GM12878 (cell line): ENCODE results near the gene MS4A6E. TPM values are rescaled to one million over a fixed set of nuclear protein-coding genes. Genes with fewer than 3 reads are reported as not detected.

Source experiments
- ATAC-seq: fragments of 200-7000 bp; cut with Tn5 transposase; 3 replicates; pipeline ENCODE4 v1.9.1; 2020; ENCODE audit warnings: mild to moderate bottlenecking, moderate library complexity
- BruUV-seq: library from RNA; stranded (reverse); fragments of 400-500 nt; replicated peaks from 2 replicates; lab custom pipeline; 2021; lab: Mats Ljungman, UMichigan
- CTCF ChIA-PET: fragments of 300-600 bp; sonication (Branson Sonifier 250); formaldehyde crosslinking; extraction: SDS; loops from one replicate; lab custom pipeline; 2021; ENCODE audit warnings: inconsistent platforms; lab: Yijun Ruan, JAX
- POLR2A ChIA-PET: fragments of 350-600 bp; formaldehyde crosslinking; extraction: SDS; loops from one replicate; lab custom pipeline; 2021; ENCODE audit warnings: inconsistent platforms; lab: Charles Lee
- RAD21 ChIA-PET: fragments of 300-600 bp; sonication (Branson Sonifier 250); formaldehyde crosslinking; loops from one replicate; lab custom pipeline; 2023; ENCODE audit warnings: antibody characterized with exemption; ENCODE audit not compliant: unreplicated experiment; lab: Charles Lee
- SMC1A ChIA-PET: fragments of 300-600 bp; sonication (Branson Sonifier 250); formaldehyde crosslinking; loops from one replicate; lab custom pipeline; 2023; ENCODE audit not compliant: unreplicated experiment, uncharacterized antibody; lab: Charles Lee
- DNase-seq: peaks from one replicate; pipeline ENCODE4 v3.0.0-alpha.2; 2011; ENCODE audit warnings: low read depth, low spot score
- FAIRE-seq: peaks from 3 replicates; lab custom pipeline; 2011; peaks lifted over from hg19 to GRCh38; lab: Jason Lieb, UNC
- H2AFZ ChIP-seq: 2 replicates; pipeline ENCODE4 v1.6.0; 2011; ENCODE audit warnings: low read depth, low read length, control low read depth; ENCODE audit not compliant: control insufficient read depth
- H3K27ac ChIP-seq: 2 replicates; pipeline ENCODE4 v1.5.1; 2011; ENCODE audit warnings: control low read depth; ENCODE audit not compliant: control insufficient read depth, insufficient read depth
- H3K27me3 ChIP-seq, 2 experiments: replicated peaks in 1 of 2; 2 replicates each; pipeline versions ENCODE4 v1.6.0 to v1.6.1; 2011; ENCODE audit warnings: low read length in 1 of 2; ENCODE audit not compliant: control insufficient read depth in 2 of 2, insufficient read depth in 2 of 2
- H3K36me3 ChIP-seq, 2 experiments: 2 replicates each; pipeline ENCODE4 v1.5.1; 2011; ENCODE audit warnings: low read length in 1 of 2; ENCODE audit not compliant: control insufficient read depth in 2 of 2, insufficient read depth in 2 of 2
- H3K4me1 ChIP-seq: 2 replicates; pipeline ENCODE4 v1.6.1; 2011; ENCODE audit warnings: mild to moderate bottlenecking, low read length, moderate library complexity, mixed read lengths; ENCODE audit not compliant: control insufficient read depth, insufficient read depth
- H3K4me2 ChIP-seq: 2 replicates; pipeline ENCODE4 v1.6.0; 2011; ENCODE audit warnings: control low read depth; ENCODE audit not compliant: control insufficient read depth, insufficient read depth
- H3K4me3 ChIP-seq: fragments of 200-600 bp; sonication (generic); 2 replicates; pipeline ENCODE4 v1.5.1; 2016
- H3K79me2 ChIP-seq: 2 replicates; pipeline ENCODE4 v1.6.0; 2011; ENCODE audit warnings: low read length; ENCODE audit not compliant: control insufficient read depth, insufficient read depth
- H3K9ac ChIP-seq: 2 replicates; pipeline ENCODE4 v1.8.0; 2011; ENCODE audit warnings: low read length, control low read depth, mixed read lengths; ENCODE audit not compliant: control insufficient read depth, insufficient read depth
- H3K9me3 ChIP-seq: replicated peaks from 3 replicates; pipeline ENCODE4 v1.5.1; 2011; ENCODE audit warnings: mild to moderate bottlenecking, low read length; ENCODE audit not compliant: control insufficient read depth, insufficient read depth
- H4K20me1 ChIP-seq: 2 replicates; pipeline ENCODE4 v1.6.0; 2011; ENCODE audit not compliant: control insufficient read depth, insufficient read depth
- BACH1 ChIP-seq: fragments of 450-650 bp; IDR thresholded peaks from 2 replicates; pipeline ENCODE4 v1.6.1; 2017; ENCODE audit warnings: mild to moderate bottlenecking, borderline replicate concordance
- BRCA1 ChIP-seq: IDR thresholded peaks from 2 replicates; pipeline ENCODE4 v1.6.1; 2011; ENCODE audit warnings: low read depth, low read length, improper control_type of control experiment
- CHD4 ChIP-seq: fragments of 200-600 bp; sonication (generic); IDR thresholded peaks from 2 replicates; pipeline ENCODE4 v1.6.1; 2016; ENCODE audit warnings: mild to moderate bottlenecking
- CTCF ChIP-seq, 3 experiments: IDR thresholded peaks in 2 of 3; conservative IDR thresholded peaks in 1 of 3; 2 replicates each; pipeline ENCODE4 v1.5.1; 2011; ENCODE audit warnings: low read depth in 3 of 3, low read length in 3 of 3, mild to moderate bottlenecking in 3 of 3, control low read depth in 2 of 3, moderate library complexity in 2 of 3, inconsistent platforms in 1 of 3, mixed read lengths in 1 of 3; ENCODE audit not compliant: control insufficient read depth in 2 of 3, insufficient read depth in 1 of 3; ENCODE audit errors: extremely low read depth in 1 of 3
- RELB ChIP-seq: fragments of 450-650 bp; IDR thresholded peaks from 2 replicates; pipeline ENCODE4 v1.6.1; 2017; ENCODE audit warnings: low read depth, mild to moderate bottlenecking, moderate library complexity
- SMAD1 ChIP-seq: fragments of 450-650 bp; IDR thresholded peaks from 2 replicates; pipeline ENCODE4 v1.6.1; 2018; ENCODE audit warnings: mild to moderate bottlenecking, low read depth; ENCODE audit not compliant: partially characterized antibody
- STAT1 ChIP-seq: fragments of 450-650 bp; conservative IDR thresholded peaks from 2 replicates; pipeline ENCODE4 v1.6.1; 2014; ENCODE audit warnings: antibody characterized with exemption, mild to moderate bottlenecking
- SUPT20H ChIP-seq: IDR thresholded peaks from 2 replicates; pipeline ENCODE4 v1.6.1; 2011; ENCODE audit warnings: low read depth, mild to moderate bottlenecking, low read length, moderate library complexity, borderline replicate concordance; ENCODE audit not compliant: control insufficient read depth
- TCF3 ChIP-seq: IDR thresholded peaks from 2 replicates; pipeline ENCODE4 v1.6.1; 2012; ENCODE audit warnings: low read depth, mild to moderate bottlenecking, low read length, borderline replicate concordance; ENCODE audit not compliant: insufficient read depth
- WGBS: methylation state at CpG from one replicate; pipeline ENCODE4 v1.1.6; 2016; ENCODE audit warnings: low lambda C conversion rate; ENCODE audit not compliant: insufficient replicate concordance, insufficient coverage; ENCODE audit errors: missing lambda C conversion rate; 5-methylcytosine and 5-hydroxymethylcytosine counted together
- in situ Hi-C: fragments of 300-500 bp; cut with MboI; formaldehyde crosslinking; loops from 9 replicates; pipeline ENCODE4 v1.14.3; 2018; ENCODE audit warnings: mixed read lengths
- intact Hi-C: fragments of 100-400 bp; cut with micrococcal nuclease; formaldehyde crosslinking; loops from one replicate; pipeline ENCODE4 v1.14.2; 2022; ENCODE audit not compliant: unreplicated experiment
- polyA plus RNA-seq, 11 experiments: library from polyadenylated mRNA; depleted of rRNA in 4 of 11; unstranded in 6 of 11; stranded (reverse) in 5 of 11; fragments of >200 nt; fragmentation: Nextera tagmentation in 4 of 11; fragmentation: Illumina TruSeq in 1 of 11; extraction: Ambion mirVana in 4 of 11; extraction: Trizol in 1 of 11; gene quantifications; 1 replicate in 1 of 11; 2 replicates in 10 of 11; pipeline versions ENCODE4 v1.2.1 to v1.2.3, GENCODE V29; 2011 to 2016; ENCODE audit warnings: inconsistent platforms in 2 of 11, missing spikeins in 2 of 11, low read depth in 1 of 11
- total RNA-seq, 4 experiments: library from RNA; depleted of rRNA in 3 of 4; stranded (reverse); fragments of >200 nt in 3 of 4; fragmentation: Illumina TruSeq in 1 of 4; extraction: Trizol in 1 of 4; gene quantifications; 2 replicates each; pipeline versions ENCODE4 v1.2.1 to v1.2.3, GENCODE V29; 2013 to 2021

Gene MS4A6E
- total and polyA plus RNA-seq, 10 of the 15 experiments (the other 5 are each of a cell fraction or from before 2014, with no cell fraction given) = 0.14 to 0.86 (median 0.47) TPM; not detected in 5

GRCh38 chr11:60370252-60370810 lies 43.3 kb downstream of the MS4A6E start:
- 55% methylated on average over 2 of the region's 2 CpGs for WGBS
- no peak overlapping the region for H2AFZ ChIP-seq
- CTCF ChIA-PET = interaction anchor here (1.0 to 1.9 kb wide), 4 partner anchors 25 to 116 kb away, joined by 3 to 12 read pairs (median 4); partner anchors contain the start of gene MS4A1
- no peaks in the 10 kb centered on the region for H4K20me1 ChIP-seq
- intact Hi-C loops = no loop called here
- H3K4me3 ChIP-seq = no peak overlapping the region
- TF ChIP-seq BACH1 (no peak), TCF3 (no peak), STAT1 (no peak), BRCA1 (no peak), CTCF (IDR thresholded peaks at IDR 0.05 in 2 of 3, conservative IDR thresholded peaks at IDR 0.05 in 1 of 3; ENCODE audit: control insufficient read depth in 2 of 3, extremely low read depth in 1 of 3, insufficient read depth in 1 of 3, low read depth in 3 of 3, low read length in 3 of 3) (no peak), RELB (no peak), CHD4 (no peak), SMAD1 (no peak), SUPT20H (no peak)
- TF ChIP-seq, all 136 proteins: peak for 0
- no peaks in the 10 kb centered on the region for H3K79me2 ChIP-seq
- H3K36me3 ChIP-seq = no peaks in the 10 kb centered on the region
- DNase-seq (no peak), ATAC-seq (no peak), FAIRE-seq (no peak)
- ChIA-PET RAD21 (interaction anchor here (1.1 to 2.2 kb wide), 3 partner anchors 56 to 117 kb away, joined by 3 to 6 read pairs (median 4); no protein-coding TSS in a partner anchor), SMC1A (interaction anchor here (1.1 to 11.3 kb wide), 7 partner anchors 10 to 117 kb away, joined by 3 to 298 read pairs (median 4); partner anchors contain the start of genes MS4A1 and MS4A7), POLR2A (interaction anchor here (1.8 to 3.0 kb wide), 2 partner anchors 85 to 89 kb away, joined by 5 to 12 read pairs; partner anchors contain the start of gene MS4A1)
- H3K9ac ChIP-seq = no peak overlapping the region
- peaks cover 5% of the 10 kb centered on the region; the same call in 1 of the 2 replicates for H3K4me1 ChIP-seq
- H3K27me3 ChIP-seq = no peaks in the 10 kb centered on the region
- BruUV-seq = no TSS peak
- H3K27ac ChIP-seq = no peak overlapping the region
- H3K9me3 ChIP-seq = peaks cover 7% of the 10 kb centered on the region; the same call in 2 of the 3 replicates
- in situ Hi-C loops = no loop called here
- H3K4me2 ChIP-seq = no peak overlapping the region
